GM12891 (cell line): ENCODE measurements around the gene ORC2.
A peak's percentile ranks its signal among the peaks of the same experiment; 100 is the strongest.

Experiments used
- DNase-seq: peaks from one replicate; pipeline ENCODE4 v3.0.0; 2011; ENCODE audit warnings: low spot score; ENCODE audit not compliant: insufficient read length
- FAIRE-seq: peaks from 2 replicates; lab custom pipeline; 2011; peaks lifted over from hg19 to GRCh38; lab: Jason Lieb, UNC
- PAX5 ChIP-seq: IDR thresholded peaks from 2 replicates; pipeline ENCODE4 v1.6.1; 2011; ENCODE audit warnings: low read length, moderate library complexity, mild to moderate bottlenecking; ENCODE audit not compliant: insufficient read depth, severe bottlenecking
- POLR2A ChIP-seq: IDR thresholded peaks from 2 replicates; pipeline ENCODE4 v1.6.1; 2011; ENCODE audit warnings: low read depth, low read length, control low read depth
- POLR2AphosphoS5 ChIP-seq: IDR thresholded peaks from 2 replicates; pipeline ENCODE4 v1.6.1; 2011; ENCODE audit warnings: low read depth, low read length, control low read depth
- POU2F2 ChIP-seq: IDR thresholded peaks from 2 replicates; pipeline ENCODE4 v1.6.1; 2011; ENCODE audit warnings: low read depth, mild to moderate bottlenecking, control low read depth, low read length, moderate library complexity
- SPI1 ChIP-seq: IDR thresholded peaks from 2 replicates; pipeline ENCODE4 v1.6.1; 2011; ENCODE audit warnings: low read depth, low read length, control low read depth
- TAF1 ChIP-seq: IDR thresholded peaks from 2 replicates; pipeline ENCODE4 v1.6.1; 2011; ENCODE audit warnings: low read depth, low read length, control low read depth

Gene ORC2

DNA sequence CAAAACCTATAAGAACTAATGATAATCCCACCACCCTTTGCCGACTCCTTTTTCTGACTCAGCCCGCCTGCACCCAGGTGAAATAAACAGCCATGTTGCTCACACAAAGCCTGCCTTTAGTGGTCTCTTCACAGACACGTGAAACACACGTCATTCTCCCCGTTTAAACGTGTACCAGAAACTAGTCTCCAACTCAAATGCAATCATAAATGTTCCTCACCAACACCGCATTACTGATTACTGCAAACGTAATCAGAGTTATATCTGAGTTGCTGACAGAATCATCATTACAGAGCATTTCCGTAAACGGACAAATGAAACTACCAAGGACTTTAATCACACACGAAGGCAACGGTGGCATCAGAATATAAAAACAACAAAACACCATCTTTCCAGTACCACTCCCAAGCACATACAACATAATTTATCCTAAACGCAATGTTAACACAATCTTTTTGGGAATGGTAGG lies 100.9 kb downstream of the ORC2 start:
- no peak for DNase-seq
- TF ChIP-seq POLR2A (0 out of 2 replicates have a peak, but pooled peaks have one; percentile 65), POU2F2 (no peak), PAX5 (no peak), POLR2AphosphoS5 (peak; percentile 17; the same call in 1 of the 2 replicates), SPI1 (no peak), TAF1 (no peak)

DNA sequence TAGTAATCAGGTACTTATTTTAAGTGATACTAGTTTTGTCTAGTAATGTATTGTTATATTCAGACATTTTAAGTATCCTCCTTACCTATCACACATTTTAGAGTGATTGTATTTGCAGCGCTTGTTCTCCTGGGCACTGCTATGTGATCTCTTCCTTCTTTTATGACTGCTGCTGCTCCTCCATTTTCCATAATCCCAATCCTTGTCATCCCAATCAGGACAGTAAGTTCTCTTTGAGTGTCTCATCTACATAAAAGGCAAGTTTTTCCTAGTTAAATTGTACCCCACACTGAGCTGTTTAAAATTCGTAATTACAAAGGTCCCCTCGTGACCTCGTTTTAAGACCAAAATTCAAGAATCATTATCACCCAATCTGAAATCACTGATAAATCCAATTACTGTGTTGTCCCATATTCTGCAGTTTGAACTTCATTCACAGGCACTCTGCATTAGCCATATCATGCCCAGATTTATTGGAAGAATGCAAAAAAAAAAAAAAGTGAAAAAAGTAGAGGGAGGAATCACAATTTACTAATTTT lies 101.8 kb downstream of the ORC2 start:
- no peak for DNase-seq
- TF ChIP-seq SPI1, result no peak
- no peak for TF ChIP-seq POU2F2
- no peak for TF ChIP-seq POLR2AphosphoS5
- TF ChIP-seq PAX5, result no peak
- no peak for TF ChIP-seq POLR2A
- no peak for TF ChIP-seq TAF1
- no peak for FAIRE-seq

More for the DNA sequence above, 100.9 kb downstream of the ORC2 start:
- FAIRE-seq, result peak; percentile 90

DNA sequence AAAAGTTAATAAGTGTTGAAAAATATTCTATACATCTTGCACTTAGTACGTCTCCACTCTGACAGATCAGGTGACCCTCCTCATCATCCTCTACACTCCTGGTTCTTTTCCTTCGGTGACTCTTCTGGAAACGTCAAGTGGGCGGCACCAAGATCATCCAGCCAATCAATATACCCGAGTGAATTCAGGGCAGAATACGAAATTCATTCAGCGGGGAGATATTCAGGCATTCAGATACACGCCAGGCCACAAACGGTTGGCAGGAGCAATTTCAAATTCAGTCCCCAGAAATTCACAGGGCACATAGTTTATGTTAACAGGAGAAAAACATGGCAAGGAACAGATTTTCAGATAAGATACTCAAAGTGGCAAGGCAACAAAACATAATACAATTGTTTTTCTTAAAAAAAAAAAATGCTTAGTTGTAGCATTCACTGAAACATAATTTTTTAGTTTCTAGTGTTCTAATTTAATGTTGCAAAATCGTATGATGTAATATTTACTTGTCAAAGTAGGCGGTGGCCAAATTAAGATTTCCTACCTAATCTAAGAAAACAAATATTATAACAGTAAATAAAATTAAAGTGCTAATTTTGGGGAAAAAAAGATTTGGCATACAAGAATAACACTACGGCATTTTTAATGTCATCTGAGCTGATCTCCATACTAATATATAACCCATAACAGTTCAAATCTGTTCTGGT lies 103.2 kb downstream of the ORC2 start:
- TF ChIP-seq SPI1, result no peak
- no peak for TF ChIP-seq POLR2AphosphoS5
- no peak for TF ChIP-seq TAF1
- no peak for TF ChIP-seq POLR2A
- TF ChIP-seq PAX5, result no peak
- TF ChIP-seq POU2F2, result no peak
- FAIRE-seq (no peak), DNase-seq (no peak)
